HG02938 (cell line): ENCODE results near the gene PTPRH.

Experiments used
- ATAC-seq: cut with Tn5 transposase; IDR thresholded peaks from one replicate; pipeline ENCODE4 v1.9.1; 2021; ENCODE audit warnings: mild to moderate bottlenecking, moderate library complexity; ENCODE audit not compliant: unreplicated experiment

The PTPRH gene

GRCh38 chr19:55208880-55209692 lies at the start of gene PTPRH:
Gene PTPRH, minus strand, starts transcription at chr19:55209501. Its CDS starts 68 bp downstream, at chr19:55209433.
- no peak for ATAC-seq

GRCh38 chr19:55258476-55258827 lies 49.2 kb upstream of the PTPRH start:
- peak; percentile 3 for ATAC-seq

GRCh38 chr19:55257461-55258420 lies 48.4 kb upstream of the PTPRH start:
- no peak for ATAC-seq

- no peak for ATAC-seq
These were observed 47.5 kb upstream of the PTPRH start for GRCh38 chr19:55256562-55257460.

- no peak for ATAC-seq
These were observed 46.5 kb upstream of the PTPRH start for GRCh38 chr19:55255618-55256423.

DNA sequence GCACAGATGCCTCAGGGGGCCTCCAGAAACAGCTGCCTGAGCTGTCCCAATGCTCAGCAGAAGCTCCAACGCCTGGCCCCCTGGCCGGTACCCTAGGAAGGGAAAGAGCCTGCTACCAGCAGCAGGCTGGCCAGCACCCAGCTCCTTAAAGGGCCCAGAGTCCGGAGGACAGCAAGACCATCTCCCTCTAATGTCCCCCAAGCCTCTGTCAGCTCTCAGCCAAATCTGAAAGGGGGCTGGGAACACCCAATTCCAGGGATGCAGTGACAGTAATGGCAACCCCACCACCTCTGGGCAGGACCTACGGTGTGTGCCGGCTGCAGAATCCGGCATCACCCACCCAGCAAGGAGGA lies 45.3 kb upstream of the PTPRH start:
- no peak for ATAC-seq

GRCh38 chr19:55253842-55254624 lies 44.7 kb upstream of the PTPRH start:
- ATAC-seq: no peak

GRCh38 chr19:55252760-55253663 lies 43.7 kb upstream of the PTPRH start:
- no peak for ATAC-seq

- no peak for ATAC-seq
These were observed 42.2 kb upstream of the PTPRH start for GRCh38 chr19:55251341-55252081.

- ATAC-seq: no peak
These were observed 41.1 kb upstream of the PTPRH start for GRCh38 chr19:55250262-55251036.

DNA sequence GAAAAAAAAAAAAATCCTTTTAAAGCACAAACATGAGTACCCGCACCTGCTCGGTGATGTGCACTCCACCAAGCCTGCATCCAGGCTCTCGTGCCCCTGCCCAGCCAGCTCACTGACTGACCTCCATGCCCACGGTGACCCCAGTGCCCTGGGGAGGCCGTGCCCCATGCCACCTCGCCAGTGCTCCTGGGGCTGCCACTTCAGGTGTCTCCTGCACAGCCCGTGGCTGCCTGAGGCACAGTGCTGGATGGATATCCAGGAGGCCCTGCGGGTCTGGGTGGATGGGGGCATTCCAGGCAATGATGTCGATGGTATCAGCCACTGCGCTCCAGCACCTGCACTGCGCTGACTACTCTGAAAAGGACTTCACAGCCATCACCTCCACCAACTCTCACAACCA lies 40.5 kb upstream of the PTPRH start:
- ATAC-seq: no peak

- ATAC-seq: no peak
These were observed 39.4 kb upstream of the PTPRH start for GRCh38 chr19:55248704-55249103.

GRCh38 chr19:55248166-55248675 lies 38.9 kb upstream of the PTPRH start:
- no peak for ATAC-seq

DNA sequence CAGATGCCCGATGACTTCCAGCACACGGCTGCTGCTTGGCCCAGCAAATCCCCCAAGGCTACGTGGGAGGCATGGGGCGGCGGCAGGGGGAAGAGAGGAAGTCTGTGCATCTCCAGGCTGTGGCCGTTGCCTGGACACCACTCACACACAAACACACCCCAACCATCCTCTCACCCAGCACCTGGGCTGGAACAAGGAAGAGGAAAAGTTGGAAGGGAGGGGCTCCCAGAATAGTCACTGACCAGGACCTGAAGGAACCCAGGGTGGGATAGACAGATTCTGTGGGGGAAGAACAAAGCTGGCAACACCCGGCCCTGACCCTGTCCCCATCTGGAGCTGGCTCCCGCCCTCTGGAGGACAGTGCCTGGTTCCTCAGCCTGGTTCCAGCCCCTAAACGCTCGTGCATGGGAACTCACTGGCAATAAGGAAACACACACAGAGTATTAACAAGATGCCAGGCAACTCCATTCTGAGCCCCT lies 38.4 kb upstream of the PTPRH start:
- ATAC-seq: no peak

DNA sequence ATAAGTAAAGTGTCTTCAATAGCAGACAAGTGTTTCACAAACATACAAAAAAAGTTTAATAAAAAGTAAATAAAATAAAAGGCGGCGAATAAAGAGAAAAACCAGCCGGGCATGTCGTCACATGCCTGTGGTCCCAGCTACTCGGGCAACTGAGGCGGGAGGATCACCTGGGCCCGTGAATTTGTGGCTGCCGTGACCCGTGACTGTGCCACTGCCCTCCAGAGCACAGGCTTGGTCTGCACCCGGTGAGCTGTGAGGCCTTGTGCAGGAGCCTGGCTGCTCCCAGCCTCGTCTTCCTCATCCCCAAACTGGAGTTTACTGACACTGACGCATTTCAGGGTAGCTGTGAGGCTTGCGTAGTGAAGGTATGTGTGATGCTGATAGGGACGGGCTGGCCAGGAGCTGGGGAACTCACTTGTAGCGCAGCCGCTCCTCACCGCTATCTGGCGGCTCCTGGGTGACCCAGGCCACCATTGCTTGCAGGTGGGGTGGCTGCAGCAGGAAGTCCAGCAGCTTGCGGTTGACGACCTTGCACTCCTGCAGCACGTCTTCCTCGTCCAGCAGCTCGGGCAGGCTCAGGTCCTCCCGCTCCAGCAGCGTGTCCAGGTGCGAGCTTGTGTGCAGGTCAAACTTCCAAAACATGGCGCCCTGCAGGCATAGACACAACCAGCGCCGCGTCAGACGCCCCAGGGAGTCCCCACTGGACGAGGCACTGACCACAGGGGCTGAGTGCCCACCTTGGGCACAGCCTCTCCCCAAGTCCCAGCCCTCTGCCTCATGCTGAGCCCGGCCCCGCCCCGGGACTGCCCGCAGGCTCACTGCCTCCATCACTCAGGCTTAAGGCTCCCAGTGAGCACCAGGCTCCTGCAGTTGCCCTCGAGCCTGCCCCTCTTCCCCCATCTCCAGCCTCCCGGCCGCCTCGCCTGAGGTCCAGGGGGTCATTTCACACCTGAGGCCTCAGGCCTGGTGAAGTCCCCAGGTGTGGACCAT lies 37.5 kb upstream of the PTPRH start:
- ATAC-seq: no peak
